Testis (tissue), 2 donors: ENCODE results near the gene POLR2B.

Experiments used
- CTCF ChIP-seq, 3 experiments: fragments of 450-650 bp in 2 of 3; fragments of 200-600 bp in 1 of 3; sonication (generic) in 1 of 3; IDR thresholded peaks; one replicate each; pipeline ENCODE4 v1.5.1; 2016 to 2019; ENCODE audit warnings: antibody characterized with exemption in 3 of 3, mild to moderate bottlenecking in 2 of 3, moderate library complexity in 1 of 3
- POLR2A ChIP-seq: fragments of 450-650 bp; IDR thresholded peaks from one replicate; pipeline ENCODE4 v1.6.1; 2017; ENCODE audit warnings: antibody characterized with exemption, mild to moderate bottlenecking, moderate library complexity

DNA sequence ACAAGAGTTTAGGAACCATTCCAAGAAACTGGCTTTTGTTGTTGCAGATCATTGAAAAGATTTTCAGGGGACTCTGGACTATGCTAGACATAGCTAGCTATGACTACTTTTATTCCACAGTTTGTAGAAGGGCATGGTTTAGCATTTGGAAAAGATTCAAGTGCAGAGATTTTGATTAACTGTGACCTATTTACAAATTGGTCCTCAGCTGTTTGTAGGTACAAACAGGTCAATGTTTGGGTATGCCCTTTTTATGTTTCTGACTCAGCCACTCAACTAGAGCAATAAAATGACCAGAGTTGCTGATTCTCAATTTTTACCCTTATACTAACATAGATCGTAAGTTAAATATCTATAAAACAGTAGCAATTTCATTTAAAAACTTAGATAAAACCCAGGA lies 84.8 kb downstream of the POLR2B start:
- no peak for TF ChIP-seq CTCF (IDR thresholded peaks at IDR 0.05)
- TF ChIP-seq POLR2A: no peak
